Loucy (cell line): Measurements from ENCODE around the gene UGT2A1.

Experiments
- EZH2phosphoT487 ChIP-seq: fragments of 200-600 bp; IDR thresholded peaks from 2 replicates; pipeline ENCODE4 v1.6.1; 2018; ENCODE audit warnings: antibody characterized with exemption, mild to moderate bottlenecking, moderate library complexity, borderline replicate concordance
- TF ChIP-seq, protein P1 (sequence below): fragments of 200-600 bp; sonication (generic); conservative IDR thresholded peaks from 2 replicates; pipeline ENCODE4 v1.5.1; 2014; ENCODE audit warnings: mild to moderate bottlenecking, antibody characterized with exemption, low read length

DNA sequence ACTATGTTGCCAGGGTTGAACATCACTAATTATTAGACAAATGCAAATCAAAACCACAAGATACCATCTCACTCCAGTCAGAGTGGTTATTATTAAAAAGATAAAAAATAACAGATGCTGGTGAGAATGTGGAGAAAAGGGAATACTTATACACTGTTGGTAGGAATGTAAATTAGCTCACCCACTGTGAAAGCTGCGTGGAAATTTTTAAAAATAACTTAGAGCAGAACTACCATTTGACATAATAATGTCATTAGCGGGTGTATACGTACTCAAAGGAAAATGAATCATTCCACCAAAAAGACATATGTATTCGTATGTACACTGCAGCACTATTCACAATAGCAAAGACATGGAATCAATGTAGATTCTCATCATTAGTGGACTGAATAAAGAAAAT lies 48.6 kb upstream of the UGT2A1 start:
- TF ChIP-seq, protein P1, sequence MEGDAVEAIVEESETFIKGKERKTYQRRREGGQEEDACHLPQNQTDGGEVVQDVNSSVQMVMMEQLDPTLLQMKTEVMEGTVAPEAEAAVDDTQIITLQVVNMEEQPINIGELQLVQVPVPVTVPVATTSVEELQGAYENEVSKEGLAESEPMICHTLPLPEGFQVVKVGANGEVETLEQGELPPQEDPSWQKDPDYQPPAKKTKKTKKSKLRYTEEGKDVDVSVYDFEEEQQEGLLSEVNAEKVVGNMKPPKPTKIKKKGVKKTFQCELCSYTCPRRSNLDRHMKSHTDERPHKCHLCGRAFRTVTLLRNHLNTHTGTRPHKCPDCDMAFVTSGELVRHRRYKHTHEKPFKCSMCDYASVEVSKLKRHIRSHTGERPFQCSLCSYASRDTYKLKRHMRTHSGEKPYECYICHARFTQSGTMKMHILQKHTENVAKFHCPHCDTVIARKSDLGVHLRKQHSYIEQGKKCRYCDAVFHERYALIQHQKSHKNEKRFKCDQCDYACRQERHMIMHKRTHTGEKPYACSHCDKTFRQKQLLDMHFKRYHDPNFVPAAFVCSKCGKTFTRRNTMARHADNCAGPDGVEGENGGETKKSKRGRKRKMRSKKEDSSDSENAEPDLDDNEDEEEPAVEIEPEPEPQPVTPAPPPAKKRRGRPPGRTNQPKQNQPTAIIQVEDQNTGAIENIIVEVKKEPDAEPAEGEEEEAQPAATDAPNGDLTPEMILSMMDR, result no peak
- no peak for TF ChIP-seq EZH2phosphoT487
